Mesendoderm (in vitro differentiated cells): ENCODE measurements around the gene SELENOI.
"Not testable (repeated sequence)": the region's sequence is repeated elsewhere in the genome, so short reads cannot be mapped to it uniquely, and the experiment has no call there.

Experiments used
- DNase-seq: peaks from one replicate; pipeline ENCODE4 v3.0.0; 2013
- H2AK5ac ChIP-seq: 2 replicates; pipeline ENCODE4 v1.6.1; 2013; ENCODE audit warnings: low read length, inconsistent platforms
- H2BK120ac ChIP-seq: 2 replicates; pipeline ENCODE4 v1.6.1; 2013; ENCODE audit warnings: low read depth, mild to moderate bottlenecking, low read length, moderate library complexity, mixed read lengths
- H2BK15ac ChIP-seq: replicated peaks from 2 replicates; pipeline ENCODE4 v1.6.1; 2013; ENCODE audit warnings: low read depth, mild to moderate bottlenecking, moderate library complexity
- H2BK5ac ChIP-seq: 2 replicates; pipeline ENCODE4 v1.6.1; 2013; ENCODE audit warnings: low read length, inconsistent platforms
- H3K18ac ChIP-seq: 2 replicates; pipeline ENCODE4 v1.6.1; 2013; ENCODE audit warnings: mild to moderate bottlenecking, low read length, mixed read lengths
- H3K23ac ChIP-seq: one replicate; pipeline ENCODE4 v1.6.1; 2013; ENCODE audit warnings: low read length
- H3K27ac ChIP-seq: 2 replicates; pipeline ENCODE4 v1.5.1; 2013; ENCODE audit warnings: low read depth, mild to moderate bottlenecking, inconsistent platforms, low read length, moderate library complexity
- H3K27me3 ChIP-seq: 2 replicates; pipeline ENCODE4 v1.6.1; 2013; ENCODE audit warnings: low read length, control low read depth, mild to moderate bottlenecking, inconsistent platforms; ENCODE audit not compliant: insufficient read depth, poor library complexity
- H3K36me3 ChIP-seq: 2 replicates; pipeline ENCODE4 v1.6.1; 2013; ENCODE audit warnings: low read length, inconsistent platforms; ENCODE audit not compliant: control insufficient read depth, insufficient read depth
- H3K4ac ChIP-seq: one replicate; pipeline ENCODE4 v1.6.1; 2013; ENCODE audit warnings: low read depth, mild to moderate bottlenecking, low read length, moderate library complexity
- H3K4me1 ChIP-seq: 2 replicates; pipeline ENCODE4 v1.6.1; 2013; ENCODE audit warnings: low read depth, low read length, inconsistent platforms; ENCODE audit not compliant: control insufficient read depth
- H3K4me2 ChIP-seq: 2 replicates; pipeline ENCODE4 v1.6.1; 2013; ENCODE audit warnings: low read length
- H3K4me3 ChIP-seq: 2 replicates; pipeline ENCODE4 v1.5.1; 2013; ENCODE audit warnings: mild to moderate bottlenecking, low read length
- H3K56ac ChIP-seq: one replicate; pipeline ENCODE4 v1.6.1; 2013; ENCODE audit warnings: low read length
- H3K79me1 ChIP-seq: 2 replicates; pipeline ENCODE4 v1.6.1; 2013; ENCODE audit warnings: low read length, inconsistent platforms
- H3K79me2 ChIP-seq: 2 replicates; pipeline ENCODE4 v1.6.1; 2013; ENCODE audit warnings: mild to moderate bottlenecking, low read length; ENCODE audit not compliant: control insufficient read depth, insufficient read depth
- H3K9ac ChIP-seq: 2 replicates; pipeline ENCODE4 v1.6.1; 2013; ENCODE audit warnings: low read length, inconsistent platforms
- H4K5ac ChIP-seq: one replicate; pipeline ENCODE4 v1.6.1; 2013; ENCODE audit warnings: low read length
- H4K8ac ChIP-seq: one replicate; pipeline ENCODE4 v1.6.1; 2013; ENCODE audit warnings: low read depth, mild to moderate bottlenecking, control low read depth, low read length, moderate library complexity
- WGBS: extraction: QIAGEN DNeasy Blood & Tissue Kit; methylation state at CpG from one replicate; pipeline ENCODE4 v1.1.7; 2013; ENCODE audit warnings: low lambda C conversion rate, missing lambda C conversion rate; ENCODE audit not compliant: insufficient coverage; ENCODE audit errors: extremely low coverage; 5-methylcytosine and 5-hydroxymethylcytosine counted together

Gene SELENOI

GRCh38 chr2:26300234-26300925 lies 45.6 kb upstream of the SELENOI start:
- no peak overlapping the region for H2BK5ac ChIP-seq
- H3K23ac ChIP-seq, result no peak overlapping the region

GRCh38 chr2:26302846-26303245 lies 43.1 kb upstream of the SELENOI start:
- Histone ChIP-seq H4K5ac (no peak overlapping the region), H3K23ac (no peak overlapping the region), H3K18ac (no peak overlapping the region), H3K79me1 (no peaks in the 10 kb centered on the region), H4K8ac (no peak overlapping the region), H3K4ac (no peak overlapping the region), H3K27me3 (no peaks in the 10 kb centered on the region), H3K4me3 (no peak overlapping the region), H3K9ac (no peak overlapping the region), H3K4me2 (no peak overlapping the region), H2BK5ac (no peak overlapping the region), H2BK15ac (no peak overlapping the region), H3K79me2 (no peaks in the 10 kb centered on the region), H3K4me1 (peaks cover 3% of the 10 kb centered on the region), H3K27ac (no peak overlapping the region), H2BK120ac (no peak overlapping the region), H3K36me3 (no peaks in the 10 kb centered on the region), H3K56ac (no peak overlapping the region), H2AK5ac (no peak overlapping the region)
- no peak for DNase-seq
- WGBS, result no CpG with 5 or more reads among the region's 6 CpGs

More at GRCh38 chr2:26300234-26300925, 45.6 kb upstream of the SELENOI start:
- no peak overlapping the region for H2AK5ac ChIP-seq
- H3K27ac ChIP-seq, result no peak overlapping the region
- H3K79me1 ChIP-seq, result no peaks in the 10 kb centered on the region
- H4K5ac ChIP-seq, result no peak overlapping the region
- no peak overlapping the region for H3K4me3 ChIP-seq
- H3K27me3 ChIP-seq, result no peaks in the 10 kb centered on the region
- peaks cover 3% of the 10 kb centered on the region for H3K4me1 ChIP-seq
- no CpG with 5 or more reads among the region's 22 CpGs for WGBS
- no peak overlapping the region for H3K4me2 ChIP-seq
- H3K4ac ChIP-seq, result no peak overlapping the region
- H3K18ac ChIP-seq, result peak overlapping the region; percentile 71
- no peak overlapping the region for H4K8ac ChIP-seq
- no peak overlapping the region for H2BK120ac ChIP-seq
- peak; percentile 26 for DNase-seq
- no peaks in the 10 kb centered on the region for H3K79me2 ChIP-seq
- peak overlapping the region; percentile 1 for H3K56ac ChIP-seq
- H2BK15ac ChIP-seq, result no peak overlapping the region
- no peaks in the 10 kb centered on the region for H3K36me3 ChIP-seq
- H3K9ac ChIP-seq, result peak overlapping the region; percentile 2

- not testable (repeated sequence) for H3K56ac ChIP-seq, H2BK120ac ChIP-seq, H4K5ac ChIP-seq, H3K9ac ChIP-seq, H3K4me2 ChIP-seq, H2BK5ac ChIP-seq, H3K36me3 ChIP-seq, H3K79me2 ChIP-seq, DNase-seq, H3K18ac ChIP-seq, H3K4me3 ChIP-seq, H3K27ac ChIP-seq, H3K4ac ChIP-seq, H3K27me3 ChIP-seq, H3K79me1 ChIP-seq, H4K8ac ChIP-seq, H2BK15ac ChIP-seq, H3K23ac ChIP-seq, H3K4me1 ChIP-seq, H2AK5ac ChIP-seq
- WGBS, result no CpG with 5 or more reads among the region's 7 CpGs
These were observed 40.8 kb upstream of the SELENOI start for GRCh38 chr2:26305094-26305493.

GRCh38 chr2:26305540-26305939 lies 40.4 kb upstream of the SELENOI start:
- Histone ChIP-seq H4K5ac (no peak overlapping the region), H3K4me1 (no peaks in the 10 kb centered on the region), H3K4me3 (no peak overlapping the region), H2AK5ac (no peak overlapping the region), H3K27me3 (no peaks in the 10 kb centered on the region), H2BK15ac (no peak overlapping the region), H3K9ac (no peak overlapping the region), H2BK120ac (no peak overlapping the region), H4K8ac (no peak overlapping the region), H3K27ac (no peak overlapping the region), H3K4ac (no peak overlapping the region), H3K23ac (no peak overlapping the region), H3K56ac (no peak overlapping the region), H3K4me2 (no peak overlapping the region), H3K79me1 (no peaks in the 10 kb centered on the region), H2BK5ac (no peak overlapping the region), H3K18ac (no peak overlapping the region), H3K36me3 (no peaks in the 10 kb centered on the region), H3K79me2 (no peaks in the 10 kb centered on the region)
- DNase-seq, result no peak
- WGBS, result no CpG with 5 or more reads among the region's 6 CpGs

GRCh38 chr2:26309921-26310320 lies 36.0 kb upstream of the SELENOI start:
- Histone ChIP-seq H3K56ac (no peak overlapping the region), H2BK120ac (no peak overlapping the region), H2BK15ac (no peak overlapping the region), H3K79me2 (no peaks in the 10 kb centered on the region), H3K79me1 (no peaks in the 10 kb centered on the region), H3K9ac (no peak overlapping the region), H2BK5ac (no peak overlapping the region), H4K8ac (no peak overlapping the region), H3K18ac (no peak overlapping the region), H3K4me2 (no peak overlapping the region), H3K27ac (no peak overlapping the region), H3K36me3 (no peaks in the 10 kb centered on the region), H3K4me3 (no peak overlapping the region), H3K23ac (no peak overlapping the region), H3K4ac (no peak overlapping the region), H3K4me1 (no peaks in the 10 kb centered on the region), H2AK5ac (no peak overlapping the region), H3K27me3 (no peaks in the 10 kb centered on the region), H4K5ac (no peak overlapping the region)
- WGBS, result no CpG with 5 or more reads among the region's 10 CpGs
- DNase-seq, result no peak

- WGBS, result no CpG with 5 or more reads among the region's 9 CpGs
- Histone ChIP-seq H2BK120ac (no peak overlapping the region), H2AK5ac (no peak overlapping the region), H3K79me1 (no peaks in the 10 kb centered on the region), H3K4me1 (no peaks in the 10 kb centered on the region), H3K36me3 (no peaks in the 10 kb centered on the region), H3K27ac (no peak overlapping the region), H3K27me3 (no peaks in the 10 kb centered on the region), H4K8ac (no peak overlapping the region), H2BK15ac (no peak overlapping the region), H4K5ac (no peak overlapping the region), H3K4me2 (no peak overlapping the region), H3K79me2 (no peaks in the 10 kb centered on the region), H3K56ac (no peak overlapping the region), H3K4me3 (no peak overlapping the region), H3K9ac (no peak overlapping the region), H3K4ac (no peak overlapping the region), H3K23ac (no peak overlapping the region), H3K18ac (no peak overlapping the region), H2BK5ac (no peak overlapping the region)
- DNase-seq, result no peak
These were observed 33.5 kb upstream of the SELENOI start for GRCh38 chr2:26312471-26312870.
